Measurements from ENCODE around the gene REM2. TPM values are rescaled to one million over a fixed set of nuclear protein-coding genes. Genes with fewer than 3 reads are reported as not detected.

Gene REM2
- total RNA-seq, 4 donors from 2014 or later, result 0.83 to 1.6 TPM; not detected in 2

- no peak for DNase-seq
- H3K27me3 ChIP-seq, result no peaks in the 10 kb centered on the region
- no peak overlapping the region for H3K27ac ChIP-seq
- H3K9me3 ChIP-seq, result no peaks in the 10 kb centered on the region
- no peak for TF ChIP-seq POLR2A (IDR thresholded peaks at IDR 0.05)
- TF ChIP-seq CTCF (IDR thresholded peaks at IDR 0.05), result no peak
- intact Hi-C loops (cut with DNase I; ENCODE audit: low total_unique reads), result no loop called here
- no peaks in the 10 kb centered on the region for H3K4me1 ChIP-seq
- no peak overlapping the region for H3K4me3 ChIP-seq
- H3K36me3 ChIP-seq, result no peaks in the 10 kb centered on the region
These were observed 6.0 kb upstream of the REM2 start for GRCh38 chr14:22877000-22877501.

- H3K9me3 ChIP-seq, result no peaks in the 10 kb centered on the region
- no peaks in the 10 kb centered on the region for H3K27me3 ChIP-seq
- DNase-seq, result no peak
- H3K4me1 ChIP-seq, result no peaks in the 10 kb centered on the region
- no peak overlapping the region for H3K4me3 ChIP-seq
- intact Hi-C loops (cut with DNase I; ENCODE audit: low total_unique reads), result no loop called here
- H3K27ac ChIP-seq, result no peak overlapping the region
- no peaks in the 10 kb centered on the region for H3K36me3 ChIP-seq
- TF ChIP-seq POLR2A (IDR thresholded peaks at IDR 0.05) (no peak), CTCF (IDR thresholded peaks at IDR 0.05) (no peak)
These were observed 4.5 kb upstream of the REM2 start for GRCh38 chr14:22878271-22879246.

DNA sequence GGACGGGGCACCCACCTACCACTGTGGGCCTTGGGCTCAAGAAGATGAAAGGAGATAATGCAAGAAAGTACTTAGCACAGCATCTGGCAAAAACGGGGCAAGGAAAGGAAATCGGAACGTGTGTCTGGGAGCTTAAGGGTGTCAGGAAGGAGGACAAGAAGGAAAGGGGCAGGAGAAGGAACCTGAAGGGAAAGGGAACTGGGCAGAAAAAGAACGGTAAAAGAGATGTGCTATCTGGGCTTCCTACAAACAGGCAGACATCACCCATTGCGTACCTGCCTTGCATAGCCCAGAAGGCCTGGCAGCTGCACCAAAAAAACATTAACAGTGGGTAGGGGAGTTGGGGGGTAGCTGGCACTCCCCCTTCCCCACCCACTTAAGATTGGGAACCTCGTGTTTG is 958 bp upstream of the REM2 start:
- Histone ChIP-seq H3K4me1 (no peaks in the 10 kb centered on the region), H3K36me3 (no peaks in the 10 kb centered on the region), H3K27me3 (no peaks in the 10 kb centered on the region), H3K9me3 (no peaks in the 10 kb centered on the region), H3K4me3 (no peak overlapping the region), H3K27ac (no peak overlapping the region)
- intact Hi-C loops (cut with DNase I; ENCODE audit: low total_unique reads), result no loop called here
- DNase-seq, result no peak
- TF ChIP-seq POLR2A (IDR thresholded peaks at IDR 0.05) (no peak), CTCF (IDR thresholded peaks at IDR 0.05) (no peak)

DNA sequence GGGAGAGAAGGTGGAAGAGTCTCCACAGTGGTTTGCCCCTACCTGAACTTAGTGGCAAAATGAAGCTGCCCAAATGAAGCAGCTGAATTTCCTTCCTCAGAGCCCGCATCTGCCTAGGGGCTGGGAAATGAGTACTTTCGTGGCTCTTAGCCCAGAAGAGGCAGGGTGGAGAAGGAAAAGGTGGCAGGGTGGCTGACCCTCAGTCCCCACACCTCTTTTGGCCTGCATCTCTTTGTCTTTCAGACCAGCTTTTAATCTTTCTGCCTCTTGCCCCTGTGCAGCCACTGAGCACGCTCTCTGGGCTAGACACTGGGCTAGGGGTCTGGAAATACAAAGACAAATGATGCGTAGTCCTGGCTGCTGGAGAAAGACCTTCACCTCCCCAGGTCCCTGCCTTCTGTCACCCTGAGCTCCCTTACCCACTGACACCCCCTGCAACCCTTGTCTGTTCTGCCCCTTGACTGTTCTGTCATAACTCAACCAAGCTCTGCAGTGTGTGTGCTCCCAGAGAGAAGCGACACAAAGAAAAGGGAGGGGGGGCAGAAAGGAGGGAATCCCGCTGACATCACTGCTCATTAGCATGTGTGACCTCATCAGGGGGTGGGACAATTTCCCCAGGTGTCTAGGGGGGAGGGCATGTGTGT is 371 bp upstream of the REM2 start:
- intact Hi-C loops (cut with DNase I; ENCODE audit: low total_unique reads), result no loop called here
- peak in 1 of 2 donors; percentile 56 for DNase-seq

More for the DNA sequence above, 371 bp upstream of the REM2 start:
- TF ChIP-seq POLR2A (IDR thresholded peaks at IDR 0.05), result no peak
- no peak for TF ChIP-seq CTCF (IDR thresholded peaks at IDR 0.05)
- Histone ChIP-seq H3K36me3 (no peaks in the 10 kb centered on the region), H3K4me1 (no peaks in the 10 kb centered on the region), H3K4me3 (no peak overlapping the region), H3K27ac (no peak overlapping the region), H3K9me3 (no peaks in the 10 kb centered on the region), H3K27me3 (no peaks in the 10 kb centered on the region)
